Measurements from ENCODE around the gene CRTC3.
"Not testable (repeated sequence)": the region's sequence is repeated elsewhere in the genome, so short reads cannot be mapped to it uniquely, and the experiment has no call there.

The CRTC3 gene

GRCh38 chr15:90623854-90624253 is 94.1 kb downstream of the CRTC3 start:
- Histone ChIP-seq H3K36me3 (peaks cover 10% of the 10 kb centered on the region), H3K27ac (no peak overlapping the region), H3K9me3 (ENCODE audit: severe bottlenecking) (no peaks in the 10 kb centered on the region), H3K27me3 (ENCODE audit: insufficient read depth, low read depth, severe bottlenecking) (no peaks in the 10 kb centered on the region), H3K4me3 (ENCODE audit: low read depth, low read length) (no peak overlapping the region)
- no peak for TF ChIP-seq CTCF (IDR thresholded peaks at IDR 0.05; ENCODE audit: low read depth, low read length)
- DNase-seq = no peak

- Histone ChIP-seq H3K9me3 (ENCODE audit: severe bottlenecking) (no peaks in the 10 kb centered on the region), H3K36me3 (peaks cover 14% of the 10 kb centered on the region), H3K27ac (no peak overlapping the region), H3K27me3 (ENCODE audit: insufficient read depth, low read depth, severe bottlenecking) (no peaks in the 10 kb centered on the region), H3K4me3 (ENCODE audit: low read depth, low read length) (no peak overlapping the region)
- DNase-seq = no peak
- no peak for TF ChIP-seq CTCF (IDR thresholded peaks at IDR 0.05; ENCODE audit: low read depth, low read length)
Observed at GRCh38 chr15:90624278-90624981, 94.7 kb downstream of the CRTC3 start.

GRCh38 chr15:90625037-90625436 is 95.3 kb downstream of the CRTC3 start:
- Histone ChIP-seq H3K36me3 (peaks cover 15% of the 10 kb centered on the region), H3K9me3 (ENCODE audit: severe bottlenecking) (no peaks in the 10 kb centered on the region), H3K27me3 (ENCODE audit: insufficient read depth, low read depth, severe bottlenecking) (no peaks in the 10 kb centered on the region), H3K27ac (no peak overlapping the region), H3K4me3 (ENCODE audit: low read depth, low read length) (no peak overlapping the region)
- TF ChIP-seq CTCF (IDR thresholded peaks at IDR 0.05; ENCODE audit: low read depth, low read length) = no peak
- no peak for DNase-seq

- Histone ChIP-seq H3K27me3 (ENCODE audit: insufficient read depth, low read depth, severe bottlenecking) (no peaks in the 10 kb centered on the region), H3K9me3 (ENCODE audit: severe bottlenecking) (no peaks in the 10 kb centered on the region), H3K27ac (no peak overlapping the region), H3K36me3 (peaks cover 32% of the 10 kb centered on the region), H3K4me3 (ENCODE audit: low read depth, low read length) (no peak overlapping the region)
- no peak for DNase-seq
- no peak for TF ChIP-seq CTCF (IDR thresholded peaks at IDR 0.05; ENCODE audit: low read depth, low read length)
Observed at GRCh38 chr15:90629217-90629616, 99.5 kb downstream of the CRTC3 start.

GRCh38 chr15:90633360-90633759 is 103.6 kb downstream of the CRTC3 start:
- peaks cover 40% of the 10 kb centered on the region for H3K36me3 ChIP-seq
- DNase-seq = no peak
- H3K27me3 ChIP-seq (ENCODE audit: insufficient read depth, low read depth, severe bottlenecking) = no peaks in the 10 kb centered on the region
- no peak overlapping the region for H3K4me3 ChIP-seq (ENCODE audit: low read depth, low read length)
- no peak for TF ChIP-seq CTCF (IDR thresholded peaks at IDR 0.05; ENCODE audit: low read depth, low read length)
- H3K27ac ChIP-seq = no peak overlapping the region
- no peaks in the 10 kb centered on the region for H3K9me3 ChIP-seq (ENCODE audit: severe bottlenecking)

GRCh38 chr15:90636993-90637392 is 107.3 kb downstream of the CRTC3 start:
- not testable (repeated sequence) for H3K4me3 ChIP-seq (ENCODE audit: low read depth, low read length); H3K27me3 ChIP-seq (ENCODE audit: insufficient read depth, low read depth, severe bottlenecking); H3K27ac ChIP-seq; H3K9me3 ChIP-seq (ENCODE audit: severe bottlenecking); DNase-seq
- peaks cover 28% of the 10 kb centered on the region for H3K36me3 ChIP-seq

Data from WERI-Rb-1 (cell line).